Ishikawa (cell line): ENCODE results near the gene CALD1.

Source experiments
- FOXM1 ChIP-seq: IDR thresholded peaks from 2 replicates; pipeline ENCODE4 v1.6.1; 2012; ENCODE audit warnings: low read depth, borderline replicate concordance
- TF ChIP-seq, protein P1 (sequence below): IDR thresholded peaks from 2 replicates; pipeline ENCODE4 v1.6.1; 2012; ENCODE audit warnings: low read depth, mild to moderate bottlenecking

DNA sequence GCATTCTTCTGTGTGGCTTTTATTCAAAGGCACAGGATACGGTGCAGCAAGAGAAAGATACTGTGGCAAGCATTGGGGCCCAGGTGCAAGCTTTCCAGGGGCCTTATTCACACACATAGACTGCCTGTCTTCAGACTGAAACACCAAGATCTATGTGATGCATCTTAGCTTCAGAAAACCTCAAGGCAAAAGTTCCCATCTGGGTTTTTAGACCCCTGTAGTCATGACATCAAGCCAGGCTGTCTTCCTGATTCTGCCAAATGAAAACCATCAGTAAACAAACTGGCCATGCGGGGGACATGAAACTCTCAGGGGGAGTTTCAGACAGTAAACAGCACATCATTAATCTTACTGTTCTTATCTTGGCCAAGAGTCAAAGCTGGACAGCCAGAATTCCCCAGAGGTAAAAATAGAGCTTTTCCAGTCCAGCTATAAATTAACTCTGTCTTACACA, 216.7 kb downstream of the CALD1 start:
- TF ChIP-seq, protein P1, sequence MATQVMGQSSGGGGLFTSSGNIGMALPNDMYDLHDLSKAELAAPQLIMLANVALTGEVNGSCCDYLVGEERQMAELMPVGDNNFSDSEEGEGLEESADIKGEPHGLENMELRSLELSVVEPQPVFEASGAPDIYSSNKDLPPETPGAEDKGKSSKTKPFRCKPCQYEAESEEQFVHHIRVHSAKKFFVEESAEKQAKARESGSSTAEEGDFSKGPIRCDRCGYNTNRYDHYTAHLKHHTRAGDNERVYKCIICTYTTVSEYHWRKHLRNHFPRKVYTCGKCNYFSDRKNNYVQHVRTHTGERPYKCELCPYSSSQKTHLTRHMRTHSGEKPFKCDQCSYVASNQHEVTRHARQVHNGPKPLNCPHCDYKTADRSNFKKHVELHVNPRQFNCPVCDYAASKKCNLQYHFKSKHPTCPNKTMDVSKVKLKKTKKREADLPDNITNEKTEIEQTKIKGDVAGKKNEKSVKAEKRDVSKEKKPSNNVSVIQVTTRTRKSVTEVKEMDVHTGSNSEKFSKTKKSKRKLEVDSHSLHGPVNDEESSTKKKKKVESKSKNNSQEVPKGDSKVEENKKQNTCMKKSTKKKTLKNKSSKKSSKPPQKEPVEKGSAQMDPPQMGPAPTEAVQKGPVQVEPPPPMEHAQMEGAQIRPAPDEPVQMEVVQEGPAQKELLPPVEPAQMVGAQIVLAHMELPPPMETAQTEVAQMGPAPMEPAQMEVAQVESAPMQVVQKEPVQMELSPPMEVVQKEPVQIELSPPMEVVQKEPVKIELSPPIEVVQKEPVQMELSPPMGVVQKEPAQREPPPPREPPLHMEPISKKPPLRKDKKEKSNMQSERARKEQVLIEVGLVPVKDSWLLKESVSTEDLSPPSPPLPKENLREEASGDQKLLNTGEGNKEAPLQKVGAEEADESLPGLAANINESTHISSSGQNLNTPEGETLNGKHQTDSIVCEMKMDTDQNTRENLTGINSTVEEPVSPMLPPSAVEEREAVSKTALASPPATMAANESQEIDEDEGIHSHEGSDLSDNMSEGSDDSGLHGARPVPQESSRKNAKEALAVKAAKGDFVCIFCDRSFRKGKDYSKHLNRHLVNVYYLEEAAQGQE = no peak
- TF ChIP-seq FOXM1 = no peak
